K562 (cell line): ENCODE data around the gene C1QTNF12. TPM values are rescaled to one million over a fixed set of nuclear protein-coding genes. Genes with fewer than 3 reads are reported as not detected.

ENCODE experiments used
- ATAC-seq: fragments of 200-7000 bp; cut with Tn5 transposase; 3 replicates; pipeline ENCODE4 v1.9.1; 2020; ENCODE audit warnings: moderate library complexity
- BruUV-seq: library from RNA; stranded (reverse); fragments of 400-500 nt; replicated peaks from 2 replicates; lab custom pipeline; 2021; lab: Mats Ljungman, UMichigan
- CTCF ChIA-PET: fragments of 300-600 bp; formaldehyde crosslinking; extraction: SDS; loops from one replicate; lab custom pipeline; 2021; ENCODE audit warnings: low intra/inter-chr PET ratio; lab: Yijun Ruan, JAX
- POLR2A ChIA-PET: fragments of 300-600, 350-650 bp; sonication (Branson Sonifier 250); formaldehyde crosslinking; extraction: SDS; loops from one replicate; lab custom pipeline; 2021; ENCODE audit warnings: antibody characterized with exemption, inconsistent platforms; lab: Yijun Ruan, JAX
- DNase-seq, 4 experiments: peaks; one replicate each; pipeline versions ENCODE4 v3.0.0 to v3.0.0-alpha.2; 2011 to 2018; ENCODE audit warnings: low spot score in 3 of 4, mixed read lengths in 3 of 4; ENCODE audit errors: extremely low read depth in 1 of 4
- FAIRE-seq: peaks from 2 replicates; lab custom pipeline; 2011; peaks lifted over from hg19 to GRCh38; lab: Jason Lieb, UNC
- H2AFZ ChIP-seq: 2 replicates; pipeline ENCODE4 v1.6.0; 2011; ENCODE audit warnings: low read depth, low read length, control low read depth, inconsistent platforms
- H3K27ac ChIP-seq: fragments of 200-600 bp; 3 replicates; pipeline ENCODE4 v1.8.0; 2011; ENCODE audit warnings: low read depth, mild to moderate bottlenecking, control low read depth, inconsistent platforms, low read length, moderate library complexity, mixed read lengths; ENCODE audit errors: extremely low read depth
- H3K27me3 ChIP-seq, 2 experiments: fragments of 300-600 bp in 1 of 2; 2 replicates in 1 of 2; 3 replicates in 1 of 2; pipeline versions ENCODE4 v1.6.0 to v1.8.0; 2011; ENCODE audit warnings: inconsistent platforms in 2 of 2, low read length in 2 of 2, mild to moderate bottlenecking in 1 of 2, mixed read lengths in 1 of 2, moderate library complexity in 1 of 2; ENCODE audit not compliant: control insufficient read depth in 2 of 2, insufficient read depth in 2 of 2
- H3K36me3 ChIP-seq: fragments of 300-600 bp; 3 replicates; pipeline ENCODE4 v1.8.0; 2011; ENCODE audit warnings: mild to moderate bottlenecking, low read length, inconsistent platforms; ENCODE audit not compliant: control insufficient read depth, insufficient read depth
- H3K4me1 ChIP-seq, 2 experiments: fragments of 200-600 bp in 1 of 2; replicated peaks in 1 of 2; 2 replicates in 1 of 2; 3 replicates in 1 of 2; pipeline versions ENCODE4 v1.5.1 to v1.8.0; 2011; ENCODE audit warnings: inconsistent platforms in 2 of 2, low read length in 2 of 2, mild to moderate bottlenecking in 1 of 2, mixed read lengths in 1 of 2, moderate library complexity in 1 of 2; ENCODE audit not compliant: control insufficient read depth in 2 of 2, insufficient read depth in 2 of 2
- H3K4me2 ChIP-seq: 2 replicates; pipeline ENCODE4 v1.6.1; 2011; ENCODE audit warnings: low read length, control low read depth, inconsistent platforms, mixed read lengths; ENCODE audit not compliant: insufficient read depth
- H3K4me3 ChIP-seq: fragments of 200-600 bp; sonication (generic), shearing (Covaris generic); 2 replicates; pipeline ENCODE4 v1.5.1; 2016; ENCODE audit warnings: control low read depth, inconsistent platforms
- H3K79me2 ChIP-seq: fragments of 200-600 bp; 3 replicates; pipeline ENCODE4 v1.8.0; 2011; ENCODE audit warnings: low read length, inconsistent platforms; ENCODE audit not compliant: control insufficient read depth, insufficient read depth
- H3K9ac ChIP-seq, 2 experiments: 2 replicates each; pipeline versions ENCODE4 v1.6.0 to v1.6.1; 2011; ENCODE audit warnings: low read depth in 2 of 2, low read length in 2 of 2, control low read depth in 1 of 2, inconsistent platforms in 1 of 2, mild to moderate bottlenecking in 1 of 2, mixed read lengths in 1 of 2; ENCODE audit not compliant: insufficient read depth in 1 of 2
- H3K9me1 ChIP-seq: one replicate; pipeline ENCODE4 v1.6.0; 2011; ENCODE audit warnings: inconsistent platforms, mild to moderate bottlenecking, low read length, moderate library complexity; ENCODE audit not compliant: control insufficient read depth, insufficient read depth
- H3K9me3 ChIP-seq: replicated peaks from 2 replicates; pipeline ENCODE4 v1.5.1; 2011; ENCODE audit warnings: low read depth, low read length, inconsistent platforms; ENCODE audit not compliant: control insufficient read depth, insufficient read depth
- H4K20me1 ChIP-seq: replicated peaks from 2 replicates; pipeline ENCODE4 v1.6.1; 2011; ENCODE audit warnings: low read length, inconsistent platforms, mixed read lengths; ENCODE audit not compliant: control insufficient read depth, insufficient read depth
- FOXJ3 ChIP-seq: sonication (generic); formaldehyde crosslinking; IDR thresholded peaks from 2 replicates; pipeline ENCODE4 v1.4.0; 2020; ENCODE audit warnings: mild to moderate bottlenecking, missing genetic modification reagents
- PKNOX1 ChIP-seq: fragments of 450-650 bp; IDR thresholded peaks from 2 replicates; pipeline ENCODE4 v1.6.1; 2016
- POLR2G ChIP-seq: fragments of 200-400 bp; formaldehyde crosslinking; IDR thresholded peaks from 2 replicates; pipeline ENCODE4 v1.6.1; 2017; ENCODE audit warnings: low read depth, mild to moderate bottlenecking, antibody characterized with exemption, low read length, moderate library complexity
- STAG1 ChIP-seq: sonication (generic); formaldehyde crosslinking; IDR thresholded peaks from 2 replicates; pipeline ENCODE4 v1.5.0; 2020; ENCODE audit warnings: missing genetic modification reagents, borderline replicate concordance
- ZBTB33 ChIP-seq: sonication (generic); formaldehyde crosslinking; IDR thresholded peaks from 2 replicates; pipeline ENCODE4 v1.8.1; 2023; ENCODE audit warnings: mild to moderate bottlenecking, missing genetic modification reagents
- ZNF584 ChIP-seq: fragments of 200-800 bp; sonication (Bioruptor generic); IDR thresholded peaks from 2 replicates; pipeline ENCODE4 v1.6.1; 2016; ENCODE audit warnings: low read depth, mild to moderate bottlenecking, missing genetic modification characterization, missing compliant biosample characterization
- WGBS: fragments of 100-300 bp; shearing (Covaris generic); methylation state at CpG from one replicate; pipeline ENCODE4 v1.1.6; 2016; ENCODE audit warnings: low coverage, mixed read lengths; ENCODE audit not compliant: insufficient coverage; ENCODE audit errors: missing lambda C conversion rate; 5-methylcytosine and 5-hydroxymethylcytosine counted together
- in situ Hi-C: fragments of 300-500 bp; cut with MboI; formaldehyde crosslinking; loops from 4 replicates; pipeline ENCODE4 v1.15.0; 2018; ENCODE audit warnings: inconsistent platforms, mixed read lengths
- intact Hi-C: fragments of 100-400 bp; cut with micrococcal nuclease; formaldehyde crosslinking; loops from 2 replicates; pipeline ENCODE4 v1.14.2; 2022
- polyA plus RNA-seq, 8 experiments: library from polyadenylated mRNA; depleted of rRNA in 4 of 8; stranded (reverse) in 5 of 8; unstranded in 3 of 8; fragments of >200 nt; fragmentation: Nextera tagmentation in 2 of 8; fragmentation: Illumina TruSeq in 1 of 8; extraction: Ambion mirVana in 2 of 8; extraction: Trizol in 1 of 8; gene quantifications; 2 replicates each; pipeline versions ENCODE4 v1.2.1 to v1.2.3, GENCODE V29; 2011 to 2014; ENCODE audit warnings: inconsistent platforms in 1 of 8, missing spikeins in 1 of 8
- total RNA-seq, 7 experiments: library from RNA; depleted of rRNA in 6 of 7; stranded (reverse); fragments of >200 nt in 6 of 7; fragmentation: Illumina TruSeq in 2 of 7; extraction: Trizol in 2 of 7; gene quantifications; 2 replicates each; pipeline versions ENCODE4 v1.2.1 to v1.2.3, GENCODE V29; 2011 to 2021; ENCODE audit warnings: low replicate concordance in 1 of 7

Gene C1QTNF12
- total and polyA plus RNA-seq, 9 of the 15 experiments (the other 6 are each of a cell fraction or from before 2014, with no cell fraction given) = 0.11 to 4.3 (median 0.93) TPM; not detected in 3

GRCh38 chr1:1285611-1286311 is 39.2 kb upstream of the C1QTNF12 start:
- Histone ChIP-seq H2AFZ (no peak overlapping the region), H3K27me3 (peaks cover 2 to 33% of the 10 kb centered on the region in 2 experiments; a peak in 3 of 5 replicates), H3K9ac (peak overlapping the region in 1 of 2 experiments; percentile 68; a peak in 2 of 4 replicates), H3K4me2 (no peak overlapping the region), H3K79me2 (no peaks in the 10 kb centered on the region), H4K20me1 (peaks cover 10% of the 10 kb centered on the region; the same call in 1 of the 2 replicates), H3K27ac (no peak overlapping the region), H3K4me1 (peaks cover 0 to 71% of the 10 kb centered on the region in 2 experiments; a peak in 3 of 5 replicates), H3K9me3 (no peaks in the 10 kb centered on the region), H3K4me3 (no peak overlapping the region), H3K36me3 (no peaks in the 10 kb centered on the region), H3K9me1 (peaks cover 3% of the 10 kb centered on the region)
- FAIRE-seq (no peak), ATAC-seq (peak; percentile 56), DNase-seq (peak in 2 of 4 experiments; percentile 59 to 65)
- in situ Hi-C loops (no loop called here), intact Hi-C loops (no loop called here)
- 0 out of 2 replicates have a peak, but pooled peaks have one; percentile 15 for TF ChIP-seq STAG1
- TF ChIP-seq ZNF584 (CRISPR knock-in tag) = no peak
- peak; percentile 45; the same call in 1 of the 2 replicates for TF ChIP-seq ZBTB33 (CRISPR knock-in tag)
- TF ChIP-seq FOXJ3 = no peak
- TF ChIP-seq PKNOX1 = 0 out of 2 replicates have a peak, but pooled peaks have one; percentile 16
- TF ChIP-seq POLR2G = peak; percentile 47; the same call in 1 of the 2 replicates
- ChIA-PET POLR2A (interaction anchor here (0.6 to 2.3 kb wide), 3 partner anchors 10 to 127 kb away, joined by 3 to 6 read pairs (median 4); partner anchors contain the start of gene UBE2J2), CTCF (no interaction called here)
- 39% methylated on average over 31 of the region's 37 CpGs for WGBS
- no TSS peak for BruUV-seq
